Memory B cell (primary cell): ENCODE measurements around the gene CCL22.
A peak's percentile ranks its signal among the peaks of the same experiment; 100 is the strongest.

ENCODE experiments used
- ATAC-seq: fragments of 150-1000 bp; cut with Tn5 transposase; 2 replicates; pipeline ENCODE4 v1.10.0; 2021; ENCODE audit warnings: low read depth, mild to moderate bottlenecking, moderate library complexity
- DNase-seq, 2 donors: peaks; one replicate each; pipeline ENCODE4 v3.0.0; 2022; ENCODE audit warnings: low spot score in 2 of 2
- H3K27ac Mint-ChIP-seq: one replicate; pipeline ENCODE4 v1.8.0; 2022; ENCODE audit warnings: mild to moderate bottlenecking, moderate library complexity, mixed read lengths
- H3K27me3 Mint-ChIP-seq: one replicate; pipeline ENCODE4 v1.8.0; 2022; ENCODE audit warnings: mixed read lengths
- H3K36me3 Mint-ChIP-seq: one replicate; pipeline ENCODE4 v1.8.0; 2022; ENCODE audit warnings: mild to moderate bottlenecking, mixed read lengths
- H3K4me1 Mint-ChIP-seq: one replicate; pipeline ENCODE4 v1.8.0; 2022; ENCODE audit warnings: mixed read lengths
- H3K4me3 Mint-ChIP-seq: one replicate; pipeline ENCODE4 v1.8.0; 2022; ENCODE audit warnings: mild to moderate bottlenecking, moderate library complexity, mixed read lengths
- H3K9me3 Mint-ChIP-seq: one replicate; pipeline ENCODE4 v1.8.0; 2022; ENCODE audit warnings: mixed read lengths

The CCL22 gene

GRCh38 chr16:57376313-57376818 lies 17.8 kb downstream of the CCL22 start:
- H3K36me3 Mint-ChIP-seq, result no peaks in the 10 kb centered on the region
- DNase-seq (no peak), ATAC-seq (no peak)
- H3K4me1 Mint-ChIP-seq, result peaks cover 26% of the 10 kb centered on the region
- H3K27ac Mint-ChIP-seq, result peak overlapping the region; percentile 81
- no peaks in the 10 kb centered on the region for H3K27me3 Mint-ChIP-seq
- no peak overlapping the region for H3K4me3 Mint-ChIP-seq
- H3K9me3 Mint-ChIP-seq, result no peaks in the 10 kb centered on the region

GRCh38 chr16:57377080-57377841 lies 18.7 kb downstream of the CCL22 start:
- DNase-seq (peak in 1 of 2 donors; percentile 21), ATAC-seq (peak; percentile 91)
- no peaks in the 10 kb centered on the region for H3K36me3 Mint-ChIP-seq
- no peak overlapping the region for H3K4me3 Mint-ChIP-seq
- no peaks in the 10 kb centered on the region for H3K9me3 Mint-ChIP-seq
- H3K4me1 Mint-ChIP-seq, result peaks cover 30% of the 10 kb centered on the region
- no peaks in the 10 kb centered on the region for H3K27me3 Mint-ChIP-seq
- H3K27ac Mint-ChIP-seq, result peak overlapping the region; percentile 81

- ATAC-seq, result no peak
- Mint-ChIP-seq H3K27ac (no peak overlapping the region), H3K27me3 (no peaks in the 10 kb centered on the region), H3K4me3 (no peak overlapping the region), H3K9me3 (no peaks in the 10 kb centered on the region), H3K36me3 (no peaks in the 10 kb centered on the region), H3K4me1 (peaks cover 46% of the 10 kb centered on the region)
- no peak for DNase-seq
Observed at GRCh38 chr16:57379579-57379978, 21.0 kb downstream of the CCL22 start.

- no peak for ATAC-seq
- H3K4me3 Mint-ChIP-seq, result no peak overlapping the region
- peak overlapping the region; percentile 53 for H3K27ac Mint-ChIP-seq
- H3K9me3 Mint-ChIP-seq, result no peaks in the 10 kb centered on the region
- H3K4me1 Mint-ChIP-seq, result peaks cover 53% of the 10 kb centered on the region
- no peaks in the 10 kb centered on the region for H3K27me3 Mint-ChIP-seq
- no peak for DNase-seq
- no peaks in the 10 kb centered on the region for H3K36me3 Mint-ChIP-seq
Observed at GRCh38 chr16:57380671-57381462, 22.3 kb downstream of the CCL22 start.

- peaks cover 49% of the 10 kb centered on the region for H3K4me1 Mint-ChIP-seq
Observed at GRCh38 chr16:57381791-57382534, 23.4 kb downstream of the CCL22 start.

GRCh38 chr16:57382535-57383275 lies 24.1 kb downstream of the CCL22 start:
- DNase-seq, result no peak
- H3K9me3 Mint-ChIP-seq, result no peaks in the 10 kb centered on the region
- no peaks in the 10 kb centered on the region for H3K27me3 Mint-ChIP-seq
- peak overlapping the region; percentile 81 for H3K27ac Mint-ChIP-seq
- ATAC-seq, result no peak
- no peak overlapping the region for H3K4me3 Mint-ChIP-seq
- H3K36me3 Mint-ChIP-seq, result no peaks in the 10 kb centered on the region
- peaks cover 47% of the 10 kb centered on the region for H3K4me1 Mint-ChIP-seq

More at GRCh38 chr16:57381791-57382534, 23.4 kb downstream of the CCL22 start:
- ATAC-seq (no peak), DNase-seq (no peak)
- H3K27me3 Mint-ChIP-seq, result no peaks in the 10 kb centered on the region
- H3K27ac Mint-ChIP-seq, result peak overlapping the region; percentile 53
- H3K36me3 Mint-ChIP-seq, result no peaks in the 10 kb centered on the region
- no peaks in the 10 kb centered on the region for H3K9me3 Mint-ChIP-seq
- no peak overlapping the region for H3K4me3 Mint-ChIP-seq

GRCh38 chr16:57383276-57384247 lies 25.0 kb downstream of the CCL22 start:
- Mint-ChIP-seq H3K27me3 (no peaks in the 10 kb centered on the region), H3K36me3 (no peaks in the 10 kb centered on the region), H3K9me3 (no peaks in the 10 kb centered on the region), H3K4me1 (peaks cover 50% of the 10 kb centered on the region), H3K27ac (peak overlapping the region; percentile 81), H3K4me3 (peak overlapping the region; percentile 35)
- DNase-seq (no peak), ATAC-seq (no peak)

- DNase-seq (no peak), ATAC-seq (peak; percentile 66)
- no peaks in the 10 kb centered on the region for H3K36me3 Mint-ChIP-seq
- no peaks in the 10 kb centered on the region for H3K9me3 Mint-ChIP-seq
- H3K4me1 Mint-ChIP-seq, result peaks cover 59% of the 10 kb centered on the region
- peak overlapping the region; percentile 35 for H3K4me3 Mint-ChIP-seq
- no peaks in the 10 kb centered on the region for H3K27me3 Mint-ChIP-seq
- peak overlapping the region; percentile 81 for H3K27ac Mint-ChIP-seq
Observed at GRCh38 chr16:57384248-57385070, 25.9 kb downstream of the CCL22 start.

GRCh38 chr16:57385083-57385482 lies 26.5 kb downstream of the CCL22 start:
- no peak overlapping the region for H3K27ac Mint-ChIP-seq
- H3K36me3 Mint-ChIP-seq, result no peaks in the 10 kb centered on the region
- no peak for DNase-seq
- no peaks in the 10 kb centered on the region for H3K27me3 Mint-ChIP-seq
- H3K9me3 Mint-ChIP-seq, result no peaks in the 10 kb centered on the region
- H3K4me1 Mint-ChIP-seq, result peaks cover 60% of the 10 kb centered on the region
- H3K4me3 Mint-ChIP-seq, result no peak overlapping the region
- no peak for ATAC-seq

GRCh38 chr16:57386381-57386951 lies 27.9 kb downstream of the CCL22 start:
- no peaks in the 10 kb centered on the region for H3K36me3 Mint-ChIP-seq
- DNase-seq (no peak), ATAC-seq (no peak)
- H3K9me3 Mint-ChIP-seq, result no peaks in the 10 kb centered on the region
- H3K4me1 Mint-ChIP-seq, result peaks cover 52% of the 10 kb centered on the region
- peak overlapping the region; percentile 46 for H3K4me3 Mint-ChIP-seq
- peak overlapping the region; percentile 75 for H3K27ac Mint-ChIP-seq
- no peaks in the 10 kb centered on the region for H3K27me3 Mint-ChIP-seq

- no peak for DNase-seq
- H3K36me3 Mint-ChIP-seq, result no peaks in the 10 kb centered on the region
- peak overlapping the region; percentile 75 for H3K27ac Mint-ChIP-seq
- peak overlapping the region; percentile 44 for H3K4me3 Mint-ChIP-seq
- peaks cover 46% of the 10 kb centered on the region for H3K4me1 Mint-ChIP-seq
- peak; percentile 12 for ATAC-seq
- H3K27me3 Mint-ChIP-seq, result no peaks in the 10 kb centered on the region
- no peaks in the 10 kb centered on the region for H3K9me3 Mint-ChIP-seq
Observed at GRCh38 chr16:57387598-57388354, 29.2 kb downstream of the CCL22 start.
